ENCODE data around the gene LRRK2. TPM values are rescaled to one million over a fixed set of nuclear protein-coding genes. Genes with fewer than 3 reads are reported as not detected.

LRRK2 gene
- total and polyA plus RNA-seq, 2 of the 8 experiments (the other 6 are each of a cell fraction or from before 2014, with no cell fraction given), result 0.06 to 0.13 TPM

DNA sequence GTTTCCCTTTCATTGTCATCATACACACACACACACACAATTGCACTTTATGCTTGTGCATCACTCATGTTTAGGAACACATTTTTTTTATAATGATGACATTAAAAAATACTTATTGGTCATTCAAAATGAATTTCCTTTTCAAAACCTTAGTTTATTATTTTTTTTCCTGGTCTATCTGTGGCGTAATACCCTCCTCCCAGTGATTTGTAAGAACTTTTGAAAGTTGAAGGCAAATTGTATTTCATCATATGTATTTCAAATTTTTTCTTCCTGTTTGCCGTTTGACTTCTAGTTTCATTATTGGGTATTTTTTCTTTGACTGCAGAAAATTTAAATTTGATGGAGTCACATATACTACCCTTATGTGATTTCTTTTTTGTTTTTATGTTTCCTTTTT, 2.5 kb upstream of the LRRK2 start:
- H3K36me3 ChIP-seq (ENCODE audit: control insufficient read depth in 2 of 4, insufficient read depth in 4 of 4, low read length in 3 of 4), result no peaks in the 10 kb centered on the region
- no peak overlapping the region for H4K91ac ChIP-seq (replicated peaks; ENCODE audit: insufficient read length, low read length)
- H3K56ac ChIP-seq (replicated peaks; ENCODE audit: insufficient read length, low read depth, low read length), result no peak overlapping the region
- peaks cover 6% of the 10 kb centered on the region; the same call in 1 of the 2 replicates for H3K23me2 ChIP-seq (ENCODE audit: low read depth, low read length)
- H2BK120ac ChIP-seq (replicated peaks; ENCODE audit: low read depth, low read length), result no peak overlapping the region
- no peak overlapping the region for H2BK15ac ChIP-seq (ENCODE audit: low read length)
- no peak for FAIRE-seq
- no peak overlapping the region for H3K18ac ChIP-seq (ENCODE audit: extremely low read depth, low read length)
- ChIA-PET POLR2A (ENCODE audit: partially characterized antibody) (no interaction called here), CTCF (ENCODE audit: partially characterized antibody) (no interaction called here)
- no peak overlapping the region for H2BK12ac ChIP-seq (ENCODE audit: low read depth, low read length)
- no peak overlapping the region for H2BK5ac ChIP-seq (ENCODE audit: low read depth, low read length)
- H3K14ac ChIP-seq (ENCODE audit: insufficient read length), result no peak overlapping the region
- 84% methylated on average over 2 of the region's 2 CpGs; no CpG with 5 or more reads in 1 of the 2 experiments for WGBS, 2 experiments (ENCODE audit: extremely low coverage in 1 of 2, insufficient coverage in 1 of 2, insufficient read length in 1 of 2, insufficient replicate concordance in 2 of 2, low coverage in 1 of 2, low lambda C conversion rate in 2 of 2, missing lambda C conversion rate in 1 of 2)
- H3K4me3 ChIP-seq (ENCODE audit: extremely low read depth in 1 of 4, insufficient read depth in 2 of 4, low read depth in 3 of 4, low read length in 4 of 4), result no peak overlapping the region
- no peaks in the 10 kb centered on the region for H4K20me1 ChIP-seq (replicated peaks in 1 of 2; ENCODE audit: control insufficient read depth in 1 of 2, insufficient read depth in 2 of 2, low read length in 2 of 2)
- no peak overlapping the region for H4K5ac ChIP-seq (ENCODE audit: insufficient read length, low read depth, low read length)
- H3K9me3 ChIP-seq (ENCODE audit: insufficient read depth in 2 of 2, low read depth in 1 of 2, low read length in 1 of 2), result no peaks in the 10 kb centered on the region
- H3K4me2 ChIP-seq (ENCODE audit: insufficient read depth in 1 of 2, low read depth in 2 of 2, low read length in 2 of 2), result no peak overlapping the region
- H3K27ac ChIP-seq (ENCODE audit: low read depth, low read length), result no peak overlapping the region
- H2AFZ ChIP-seq (ENCODE audit: low read length), result no peak overlapping the region
- H2BK20ac ChIP-seq (ENCODE audit: low read length), result no peak overlapping the region
- no peak overlapping the region for H3K23ac ChIP-seq (ENCODE audit: insufficient read length)
- no peak overlapping the region for H3K4ac ChIP-seq (replicated peaks; ENCODE audit: insufficient read length, low read depth, low read length)
- DNase-seq (ENCODE audit: low read depth in 1 of 2, low spot score in 2 of 2), result no peak
- H3K4me1 ChIP-seq (replicated peaks in 1 of 4; ENCODE audit: control insufficient read depth in 3 of 4, insufficient read depth in 4 of 4, low read length in 3 of 4), result no peaks in the 10 kb centered on the region; a peak in 2 of 7 replicates
- H3K79me2 ChIP-seq (ENCODE audit: control insufficient read depth in 1 of 2, insufficient read depth in 2 of 2, low read length in 2 of 2), result no peaks in the 10 kb centered on the region
- no peaks in the 10 kb centered on the region for H3K79me1 ChIP-seq (ENCODE audit: low read depth, low read length)
- H3K9ac ChIP-seq (replicated peaks in 1 of 4; ENCODE audit: extremely low read depth in 1 of 4, low read depth in 3 of 4, low read length in 3 of 4), result no peak overlapping the region
- no peak overlapping the region for H2AK5ac ChIP-seq (ENCODE audit: low read depth, low read length)
- H3K27me3 ChIP-seq (replicated peaks in 1 of 4; ENCODE audit: control insufficient read depth in 3 of 4, extremely low read depth in 1 of 4, insufficient read depth in 3 of 4, low read length in 3 of 4), result peaks cover 0 to 24% (median 11%) of the 10 kb centered on the region in 4 experiments; a peak in 4 of 7 replicates
- no peak overlapping the region for H4K8ac ChIP-seq (ENCODE audit: extremely low read depth, insufficient read depth, low read length)
- TF ChIP-seq CHD2 (IDR thresholded peaks at IDR 0.05; ENCODE audit: low read length) (no peak), RFX5 (IDR thresholded peaks at IDR 0.05; ENCODE audit: borderline replicate concordance, low read depth, low read length) (no peak), TAF1 (IDR thresholded peaks at IDR 0.05; ENCODE audit: low read depth, low read length) (no peak), KDM1A (IDR thresholded peaks at IDR 0.05; ENCODE audit: borderline replicate concordance, low read length) (no peak), POLR2A (IDR thresholded peaks at IDR 0.05; ENCODE audit: control extremely low read depth in 1 of 2, low read depth in 2 of 2, low read length in 2 of 2) (no peak), RNF2 (IDR thresholded peaks at IDR 0.05; ENCODE audit: borderline replicate concordance, low read depth, low read length, missing control alignments, poor library complexity, severe bottlenecking) (no peak), HDAC2 (IDR thresholded peaks at IDR 0.05; ENCODE audit: borderline replicate concordance in 1 of 2, low read depth in 2 of 2, low read length in 2 of 2) (no peak), ASH2L (IDR thresholded peaks at IDR 0.05; ENCODE audit: low read length) (no peak), MAX (IDR thresholded peaks at IDR 0.05) (no peak), CBX5 (IDR thresholded peaks at IDR 0.05; ENCODE audit: low read depth, low read length) (no peak), FOSL1 (IDR thresholded peaks at IDR 0.05; ENCODE audit: insufficient read depth, low read depth, low read length) (no peak)
- TF ChIP-seq, protein P1, sequence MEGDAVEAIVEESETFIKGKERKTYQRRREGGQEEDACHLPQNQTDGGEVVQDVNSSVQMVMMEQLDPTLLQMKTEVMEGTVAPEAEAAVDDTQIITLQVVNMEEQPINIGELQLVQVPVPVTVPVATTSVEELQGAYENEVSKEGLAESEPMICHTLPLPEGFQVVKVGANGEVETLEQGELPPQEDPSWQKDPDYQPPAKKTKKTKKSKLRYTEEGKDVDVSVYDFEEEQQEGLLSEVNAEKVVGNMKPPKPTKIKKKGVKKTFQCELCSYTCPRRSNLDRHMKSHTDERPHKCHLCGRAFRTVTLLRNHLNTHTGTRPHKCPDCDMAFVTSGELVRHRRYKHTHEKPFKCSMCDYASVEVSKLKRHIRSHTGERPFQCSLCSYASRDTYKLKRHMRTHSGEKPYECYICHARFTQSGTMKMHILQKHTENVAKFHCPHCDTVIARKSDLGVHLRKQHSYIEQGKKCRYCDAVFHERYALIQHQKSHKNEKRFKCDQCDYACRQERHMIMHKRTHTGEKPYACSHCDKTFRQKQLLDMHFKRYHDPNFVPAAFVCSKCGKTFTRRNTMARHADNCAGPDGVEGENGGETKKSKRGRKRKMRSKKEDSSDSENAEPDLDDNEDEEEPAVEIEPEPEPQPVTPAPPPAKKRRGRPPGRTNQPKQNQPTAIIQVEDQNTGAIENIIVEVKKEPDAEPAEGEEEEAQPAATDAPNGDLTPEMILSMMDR (IDR thresholded peaks at IDR 0.05; ENCODE audit: control extremely low read depth in 1 of 3, insufficient read depth in 1 of 3, low read depth in 1 of 3, low read length in 3 of 3), result no peak
